ENCODE data around the gene GPC5. TPM values are rescaled to one million over a fixed set of nuclear protein-coding genes. Genes with fewer than 3 reads are reported as not detected.
A peak's percentile ranks its signal among the peaks of the same experiment; 100 is the strongest.
"Not testable (repeated sequence)": the region's sequence is repeated elsewhere in the genome, so short reads cannot be mapped to it uniquely, and the experiment has no call there.

GPC5 gene
- total and polyA plus RNA-seq, 2 donors (not counting 3 experiments of a cell fraction or from before 2014, with no cell fraction given): 0.59 to 0.97 TPM

GRCh38 chr13:91351980-91352379, 46.4 kb upstream of the GPC5 start:
- intact Hi-C loops (cut with micrococcal nuclease) (no loop called here), dilution Hi-C loops (cut with MboI; ENCODE audit: extremely low pct_ligation_motif_present, low sequenced_read_pairs) (no loop called here)
- no peak overlapping the region for H2AFZ ChIP-seq (ENCODE audit: low read depth, low read length)
- no peak overlapping the region for H3K4me3 ChIP-seq (replicated peaks in 1 of 3; ENCODE audit: insufficient read depth in 1 of 3, low read depth in 1 of 3, low read length in 3 of 3)
- H3K27me3 ChIP-seq (ENCODE audit: control insufficient read depth in 2 of 2, insufficient read depth in 2 of 2, low read length in 2 of 2): peaks cover 0 to 1% of the 10 kb centered on the region in 2 experiments
- no peaks in the 10 kb centered on the region for H3K9me3 ChIP-seq (replicated peaks; ENCODE audit: control insufficient read depth, insufficient read depth, low read length)
- peaks cover 24% of the 10 kb centered on the region for H4K20me1 ChIP-seq (replicated peaks; ENCODE audit: control insufficient read depth, extremely low read depth, insufficient read depth, low read length)
- BruUV-seq (replicated peaks): no TSS peak
- TF ChIP-seq JUN (IDR thresholded peaks at IDR 0.05; ENCODE audit: borderline replicate concordance, insufficient read depth, insufficient read length, low read depth) (no peak), EZH2 (IDR thresholded peaks at IDR 0.05; ENCODE audit: borderline replicate concordance, low read depth, low read length, severe bottlenecking) (no peak), POLR2A (IDR thresholded peaks at IDR 0.05; ENCODE audit: low read depth, low read length) (no peak), GATA2 (IDR thresholded peaks at IDR 0.05; ENCODE audit: insufficient read depth, insufficient read length, low read depth, low read length) (no peak), FOS (IDR thresholded peaks at IDR 0.05; ENCODE audit: borderline replicate concordance, insufficient read depth, low read length) (no peak), MAX (IDR thresholded peaks at IDR 0.05; ENCODE audit: insufficient read depth, insufficient read length) (no peak), CTCF (IDR thresholded peaks at IDR 0.05; ENCODE audit: extremely low read depth in 1 of 2, insufficient read depth in 1 of 2, low read depth in 1 of 2, low read length in 2 of 2) (no peak), MYC (IDR thresholded peaks at IDR 0.05; ENCODE audit: low read depth, low read length) (no peak), POLR2AphosphoS5 (IDR thresholded peaks at IDR 0.05; ENCODE audit: insufficient read depth, low read depth, low read length) (no peak)
- H3K9ac ChIP-seq (replicated peaks; ENCODE audit: extremely low read depth, insufficient read depth, low read length): no peak overlapping the region
- H3K36me3 ChIP-seq (ENCODE audit: control insufficient read depth in 2 of 2, extremely low read depth in 1 of 2, insufficient read depth in 2 of 2, low read length in 2 of 2): peaks cover 7 to 54% of the 10 kb centered on the region in 2 experiments
- DNase-seq (ENCODE audit: low read depth, low spot score) (no peak), FAIRE-seq (no peak)
- H3K4me2 ChIP-seq (ENCODE audit: insufficient read depth, low read length): peak overlapping the region; percentile 16
- ChIA-PET CTCF (no interaction called here), POLR2A (no interaction called here)
- H3K27ac ChIP-seq (ENCODE audit: insufficient read depth, low read depth, low read length): no peak overlapping the region
- H3K4me1 ChIP-seq (ENCODE audit: control insufficient read depth, extremely low read depth, insufficient read depth, low read length): peaks cover 19% of the 10 kb centered on the region
- peaks cover 54% of the 10 kb centered on the region for H3K79me2 ChIP-seq (ENCODE audit: control insufficient read depth, insufficient read depth, low read length)
- H3K9me1 ChIP-seq (replicated peaks; ENCODE audit: control insufficient read depth, extremely low read depth, insufficient read depth, low read length): no peaks in the 10 kb centered on the region

GRCh38 chr13:91352891-91353290, 45.5 kb upstream of the GPC5 start:
- FAIRE-seq; H3K4me3 ChIP-seq (replicated peaks in 1 of 3; ENCODE audit: insufficient read depth in 1 of 3, low read depth in 1 of 3, low read length in 3 of 3); BruUV-seq (replicated peaks); H3K9me1 ChIP-seq (replicated peaks; ENCODE audit: control insufficient read depth, extremely low read depth, insufficient read depth, low read length); intact Hi-C loops (cut with micrococcal nuclease); POLR2A ChIA-PET; H3K27ac ChIP-seq (ENCODE audit: insufficient read depth, low read depth, low read length); H3K4me2 ChIP-seq (ENCODE audit: insufficient read depth, low read length); DNase-seq (ENCODE audit: low read depth, low spot score); H3K9ac ChIP-seq (replicated peaks; ENCODE audit: extremely low read depth, insufficient read depth, low read length); CTCF ChIA-PET; H2AFZ ChIP-seq (ENCODE audit: low read depth, low read length); H3K27me3 ChIP-seq (ENCODE audit: control insufficient read depth in 2 of 2, insufficient read depth in 2 of 2, low read length in 2 of 2); dilution Hi-C loops (cut with MboI; ENCODE audit: extremely low pct_ligation_motif_present, low sequenced_read_pairs); H3K9me3 ChIP-seq (replicated peaks; ENCODE audit: control insufficient read depth, insufficient read depth, low read length): not testable (repeated sequence)
- H3K36me3 ChIP-seq (ENCODE audit: control insufficient read depth in 2 of 2, extremely low read depth in 1 of 2, insufficient read depth in 2 of 2, low read length in 2 of 2): peaks cover 7 to 62% of the 10 kb centered on the region in 2 experiments
- H4K20me1 ChIP-seq (replicated peaks; ENCODE audit: control insufficient read depth, extremely low read depth, insufficient read depth, low read length): peaks cover 24% of the 10 kb centered on the region
- H3K4me1 ChIP-seq (ENCODE audit: control insufficient read depth, extremely low read depth, insufficient read depth, low read length): peaks cover 18% of the 10 kb centered on the region
- H3K79me2 ChIP-seq (ENCODE audit: control insufficient read depth, insufficient read depth, low read length): peaks cover 51% of the 10 kb centered on the region

Measured in endothelial cell of umbilical vein (primary cell).